Fibroblast of skin of left quadriceps (primary cell): ENCODE data around the gene TIMM17A.

Experiments used
- DNase-seq, 2 experiments: peaks; one replicate each; pipeline ENCODE4 v3.0.0-alpha.2; 2013; ENCODE audit warnings: low read depth in 2 of 2

Gene TIMM17A

DNA sequence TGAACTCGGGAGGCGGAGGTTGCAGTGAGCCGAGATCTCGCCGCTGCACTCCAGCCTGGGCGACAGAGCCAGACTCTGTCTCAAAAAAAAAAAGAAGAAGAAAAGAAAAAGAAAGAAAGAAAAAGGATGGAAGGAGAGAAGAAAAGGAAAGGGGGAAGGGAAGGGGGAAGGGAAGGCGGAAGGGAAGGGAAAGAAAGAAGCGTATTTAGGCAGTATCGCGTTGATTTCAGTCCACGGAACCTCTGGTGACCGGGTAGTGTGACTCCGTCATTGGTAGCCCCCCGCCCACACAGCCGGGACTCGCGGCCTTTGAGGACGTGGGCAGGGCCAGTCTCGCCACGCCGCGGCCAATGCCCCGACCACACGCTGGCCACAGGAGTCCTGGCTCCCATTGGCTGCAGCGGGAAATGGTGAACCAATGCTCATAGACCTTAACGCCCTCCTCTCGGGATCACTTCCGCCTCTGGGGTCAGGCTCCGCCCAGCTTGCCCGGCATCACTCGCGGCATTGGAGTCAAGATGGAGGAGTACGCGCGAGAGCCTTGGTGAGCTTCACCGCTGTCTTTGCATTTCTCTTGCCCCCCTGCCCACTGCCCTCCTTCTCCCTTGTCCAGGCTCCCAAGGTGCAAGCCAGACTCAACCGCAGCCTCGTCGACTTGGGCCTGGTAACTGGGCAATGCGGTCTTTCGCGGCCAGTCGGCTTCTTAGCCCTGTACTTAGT, at the start of gene TIMM17A:
Gene TIMM17A, plus strand, starts transcription at position 495 of the 720 bp plus-strand sequence. Its CDS starts 24 bp downstream, at position 519.
- DNase-seq = peak; percentile 95

DNA sequence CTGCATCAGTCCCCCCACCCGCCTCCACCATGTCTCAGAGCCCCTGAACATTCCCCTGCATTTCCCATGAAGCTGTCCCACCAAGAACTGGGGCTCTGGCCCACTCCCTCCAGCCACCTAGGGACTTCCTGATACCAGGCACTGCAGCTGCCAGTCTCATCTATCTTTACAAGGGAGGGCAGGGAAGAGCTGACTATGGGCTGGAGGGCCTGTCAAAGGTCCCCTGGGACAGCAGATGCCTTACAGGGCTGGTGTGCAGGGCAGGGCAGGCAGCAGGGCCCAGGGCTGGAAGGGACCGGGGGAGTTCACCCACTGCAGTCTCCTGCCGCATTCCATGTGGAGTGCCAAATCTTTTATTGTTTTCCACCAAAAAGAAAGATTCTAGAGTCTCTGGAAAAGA, 49.0 kb upstream of the TIMM17A start:
- DNase-seq = no peak

DNA sequence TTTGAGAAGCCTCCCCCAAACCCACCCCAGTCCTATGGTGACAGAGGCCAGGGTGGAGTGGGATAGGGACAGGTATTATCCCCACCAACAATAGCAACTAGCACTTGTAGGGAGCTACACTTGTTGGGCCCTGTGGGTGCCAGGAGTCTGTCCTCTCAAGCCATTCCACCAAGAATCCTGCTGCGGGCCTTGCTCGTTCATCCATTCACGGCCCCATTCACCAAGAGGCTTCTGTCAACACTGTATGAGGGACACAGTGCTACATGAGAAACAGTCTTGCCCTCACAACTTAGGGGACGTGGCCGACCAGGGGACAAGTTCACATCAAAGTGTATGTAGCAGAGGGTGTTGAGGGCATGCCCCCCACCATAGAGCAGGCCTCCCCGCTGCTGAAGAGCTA, 47.7 kb upstream of the TIMM17A start:
- DNase-seq = no peak

DNA sequence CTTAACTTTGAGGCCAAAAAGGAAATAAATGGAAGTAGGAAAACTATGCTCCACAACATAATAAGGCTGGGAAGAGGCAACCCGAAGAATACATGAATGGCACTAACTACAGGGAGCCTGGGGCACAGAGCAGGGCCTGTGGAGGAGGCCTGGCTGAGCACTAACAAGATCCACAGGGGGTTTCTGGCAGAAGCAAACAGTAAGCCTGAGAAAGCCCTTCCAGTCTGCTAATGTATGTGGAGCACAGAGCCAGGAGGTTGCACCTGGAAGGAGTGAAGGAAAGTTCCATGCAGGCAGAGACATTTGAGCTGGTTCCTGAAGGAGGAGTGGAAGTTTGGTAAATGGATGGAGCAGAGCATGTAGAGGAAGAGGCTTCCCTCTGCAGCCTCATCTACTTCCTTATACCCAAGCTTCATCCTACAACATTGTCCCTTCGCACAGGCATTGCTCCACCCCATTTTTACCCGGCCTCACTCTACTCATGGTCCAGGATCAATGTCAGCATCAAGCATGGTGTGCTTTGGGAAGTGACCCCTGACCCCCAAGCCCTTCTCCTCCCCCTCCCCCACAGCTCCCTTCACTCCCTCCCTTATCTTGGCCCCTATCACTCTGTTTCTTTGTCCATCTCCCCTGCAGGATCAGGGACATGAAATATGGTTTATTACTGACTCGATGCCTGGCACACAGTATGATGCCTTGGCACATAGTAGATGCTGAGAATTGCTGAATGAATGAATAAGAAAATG, 43.3 kb upstream of the TIMM17A start:
- DNase-seq = no peak

DNA sequence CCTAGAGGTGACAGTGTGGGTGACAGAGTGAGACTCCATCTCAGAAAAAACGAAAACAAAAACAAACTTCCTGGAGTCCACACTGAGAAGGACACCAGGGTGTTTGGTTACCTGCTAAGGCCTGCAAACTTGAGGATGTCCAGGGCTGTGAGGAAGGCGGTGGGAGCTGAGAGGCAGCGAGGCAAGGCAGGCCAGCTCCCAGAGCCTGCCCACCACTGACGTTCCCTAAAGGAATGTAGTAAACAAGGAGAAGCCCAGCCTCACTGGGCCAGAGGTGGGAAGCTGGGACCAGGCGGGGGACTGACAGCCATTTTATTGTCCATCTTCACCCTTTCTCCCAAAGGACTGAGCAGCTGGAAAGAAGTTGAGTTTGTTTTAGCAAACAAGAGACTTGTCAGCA, 42.5 kb upstream of the TIMM17A start:
- DNase-seq = no peak

DNA sequence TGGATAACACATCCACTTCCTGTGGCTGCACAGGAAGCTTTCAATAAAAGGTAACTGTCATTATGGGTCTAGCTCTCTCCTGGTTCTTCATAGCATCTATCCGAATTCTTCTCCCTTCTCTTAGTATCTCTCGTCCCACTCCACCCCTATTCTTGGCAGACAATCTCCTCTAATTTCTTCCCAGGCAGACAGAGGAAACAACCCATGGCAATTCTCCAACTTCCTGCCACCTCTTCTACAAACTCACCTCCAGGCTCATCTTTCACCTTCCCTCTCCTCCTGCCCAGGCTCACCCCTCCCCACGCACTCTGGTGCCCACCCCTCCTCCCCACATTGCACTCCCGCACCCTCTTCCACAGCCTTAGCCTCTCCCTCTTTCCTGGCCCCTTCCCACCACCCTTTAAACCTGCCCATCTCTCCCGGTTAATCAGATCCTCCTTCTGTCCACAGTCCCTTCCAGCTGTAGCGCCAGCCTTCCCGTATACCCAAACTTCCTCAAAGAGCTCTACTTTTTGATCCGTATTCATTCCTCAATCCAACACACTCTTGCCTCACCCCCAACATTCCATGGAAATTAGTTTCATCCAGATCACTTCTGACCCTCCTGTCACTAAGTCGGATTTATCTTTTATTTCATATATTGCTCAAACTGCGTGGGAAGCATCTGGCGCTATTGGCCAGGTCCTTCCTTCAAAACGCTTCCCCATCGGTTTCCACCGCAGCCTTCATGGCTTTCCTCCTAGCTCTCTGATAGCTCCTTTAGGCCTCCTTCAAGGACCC, 40.7 kb upstream of the TIMM17A start:
- peak; percentile 56 to 57 for DNase-seq

DNA sequence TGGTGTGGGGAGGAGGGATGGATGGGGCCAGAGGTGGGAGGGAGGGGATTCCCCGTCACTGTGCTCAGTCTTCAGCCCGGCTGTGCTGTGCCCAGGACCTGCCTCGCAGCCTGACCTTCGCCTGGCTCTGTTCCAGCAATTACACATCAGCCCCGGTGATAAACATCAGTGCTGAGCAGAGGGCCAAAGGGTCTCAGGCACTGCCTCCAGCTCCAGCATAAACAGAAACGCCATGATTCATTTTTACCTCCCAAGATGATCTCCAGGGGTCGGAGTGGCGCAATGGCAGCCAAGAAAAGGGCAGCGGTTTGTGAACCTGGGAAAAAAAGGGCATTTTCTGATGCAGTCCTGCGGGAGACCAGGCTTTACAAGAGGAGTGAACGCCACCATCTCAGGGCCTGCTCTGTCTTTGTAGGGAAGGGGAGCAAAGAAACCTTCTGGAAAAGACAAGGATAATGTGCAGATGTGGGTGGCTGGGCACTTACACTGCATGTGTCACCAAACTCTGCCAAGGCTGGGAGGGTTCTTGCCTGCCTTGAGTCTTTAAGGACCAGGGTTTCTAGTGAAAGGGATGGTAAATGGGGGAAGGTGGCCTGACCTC, 38.6 kb upstream of the TIMM17A start:
- peak; percentile 47 to 48 for DNase-seq

DNA sequence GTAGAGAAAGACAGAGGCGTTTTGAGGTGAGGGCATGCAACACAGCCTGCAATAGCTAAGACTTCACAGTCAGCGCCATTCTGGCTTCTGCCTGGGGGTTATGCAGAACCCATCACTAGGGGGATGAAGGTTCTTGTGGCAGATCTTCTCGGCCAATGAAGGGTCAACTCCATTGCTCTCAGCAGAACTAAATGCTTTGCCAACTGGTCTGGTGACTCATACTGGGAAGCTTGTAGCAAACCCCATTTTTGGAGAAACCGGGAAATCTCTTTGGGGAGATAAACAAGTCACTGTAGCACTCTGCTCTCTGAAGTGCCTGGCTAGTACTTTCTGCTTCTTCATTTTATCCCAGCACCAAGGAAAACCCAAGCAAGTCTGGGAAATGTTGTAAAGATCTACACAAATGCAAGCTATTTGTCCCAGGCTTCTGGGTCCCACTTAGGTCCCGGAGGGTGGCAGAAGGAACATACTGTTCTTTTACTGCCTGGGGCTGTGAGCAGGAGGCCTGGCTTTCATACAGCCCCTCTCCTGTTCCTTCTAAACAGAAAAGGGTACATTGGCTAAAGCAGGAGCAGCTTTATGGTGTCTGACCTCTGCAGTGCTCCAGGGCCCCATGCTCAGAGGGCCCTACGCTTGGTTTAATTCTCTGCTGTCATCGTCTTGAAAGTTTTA, 37.8 kb upstream of the TIMM17A start:
- DNase-seq = peak in 1 of 2 experiments; percentile 40

DNA sequence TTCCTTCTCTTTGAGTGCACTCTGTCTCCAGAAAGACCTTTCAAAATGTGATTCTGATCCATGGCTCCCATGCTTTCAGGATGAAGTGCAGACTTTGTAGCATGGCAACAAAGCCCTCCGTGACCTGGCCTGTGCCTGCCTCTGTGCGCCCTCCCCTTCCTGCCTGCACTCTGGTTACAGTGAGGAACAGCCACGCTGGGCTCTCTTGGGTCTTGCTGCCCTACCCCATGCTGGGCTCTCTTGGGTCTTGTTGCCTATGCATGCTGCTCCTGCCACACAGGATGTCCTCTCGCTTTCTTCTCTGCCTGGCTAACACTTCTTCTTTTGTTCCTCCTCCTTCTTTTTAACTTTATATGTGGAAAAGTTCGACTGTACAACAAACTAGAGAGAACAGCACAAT, 37.0 kb upstream of the TIMM17A start:
- no peak for DNase-seq

DNA sequence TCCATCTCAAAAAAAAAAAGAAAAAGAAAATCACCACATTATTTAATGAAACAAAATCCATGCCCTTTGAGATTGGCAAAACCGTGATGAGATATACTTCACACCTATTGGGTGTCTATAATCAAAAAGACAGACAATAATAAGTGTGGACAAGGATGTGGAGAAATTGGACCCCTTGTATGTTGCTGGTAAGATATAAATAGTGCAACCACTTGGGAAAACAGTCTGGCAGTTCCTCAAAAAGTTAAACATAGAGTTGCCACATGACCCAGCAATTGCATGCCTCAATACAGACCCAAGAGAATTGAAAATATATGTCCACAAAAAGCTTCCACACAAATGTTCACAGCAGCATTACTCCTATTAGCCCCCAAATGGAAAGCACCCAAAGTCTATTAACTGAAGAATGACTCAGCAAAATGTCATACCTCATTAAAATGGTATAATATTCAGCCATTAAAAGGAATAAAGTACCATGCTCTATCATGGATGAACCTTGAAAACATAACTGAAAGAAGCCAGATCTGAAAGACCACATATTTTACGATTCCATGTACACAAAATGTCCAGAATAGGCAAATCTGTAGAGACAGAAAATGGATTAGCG, 33.2 kb upstream of the TIMM17A start:
- DNase-seq = no peak

DNA sequence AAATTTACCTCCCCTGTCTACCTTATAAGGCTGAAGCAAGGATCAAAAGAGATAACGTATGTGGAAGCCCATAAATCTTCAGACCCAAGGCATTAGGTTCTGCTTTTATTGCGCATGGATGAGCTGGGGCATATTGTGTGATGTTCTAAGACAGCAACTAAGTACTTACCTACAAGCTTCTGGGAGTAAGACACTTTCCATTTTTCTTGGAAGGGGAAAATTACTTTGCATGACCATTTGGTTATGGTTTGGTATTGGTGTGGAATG, 30.1 kb upstream of the TIMM17A start:
- DNase-seq = no peak

DNA sequence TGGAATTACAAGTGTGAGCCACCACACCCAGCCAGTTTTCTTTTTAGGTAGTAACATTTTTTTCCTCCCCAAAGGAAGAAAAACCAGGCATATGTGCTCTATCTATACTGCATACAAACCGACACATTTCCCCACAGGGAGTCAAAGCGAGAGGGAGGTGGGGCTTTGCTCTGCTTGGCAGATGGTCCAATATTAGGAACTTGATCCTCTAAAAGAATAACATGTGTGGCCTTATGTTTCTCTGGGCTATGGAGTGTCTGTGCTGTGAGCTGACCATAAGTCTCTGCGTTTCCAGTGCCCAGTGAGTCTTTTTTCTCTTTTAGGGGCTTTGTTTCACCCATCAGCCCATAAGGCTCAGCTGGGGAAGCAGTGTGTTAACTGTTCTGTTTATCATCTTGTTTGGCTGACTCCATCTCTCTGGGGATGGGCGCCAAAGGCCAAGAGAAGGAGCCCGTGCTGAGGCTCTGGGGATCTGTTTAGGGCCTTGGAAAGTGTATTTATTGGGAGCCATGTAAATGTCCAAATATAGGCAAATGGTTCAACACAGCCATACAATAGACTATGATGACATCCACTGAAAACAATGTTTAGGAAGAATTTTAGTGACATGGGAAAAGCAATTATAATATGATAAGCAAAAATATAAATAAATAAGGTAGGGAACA, 29.2 kb upstream of the TIMM17A start:
- DNase-seq = no peak

DNA sequence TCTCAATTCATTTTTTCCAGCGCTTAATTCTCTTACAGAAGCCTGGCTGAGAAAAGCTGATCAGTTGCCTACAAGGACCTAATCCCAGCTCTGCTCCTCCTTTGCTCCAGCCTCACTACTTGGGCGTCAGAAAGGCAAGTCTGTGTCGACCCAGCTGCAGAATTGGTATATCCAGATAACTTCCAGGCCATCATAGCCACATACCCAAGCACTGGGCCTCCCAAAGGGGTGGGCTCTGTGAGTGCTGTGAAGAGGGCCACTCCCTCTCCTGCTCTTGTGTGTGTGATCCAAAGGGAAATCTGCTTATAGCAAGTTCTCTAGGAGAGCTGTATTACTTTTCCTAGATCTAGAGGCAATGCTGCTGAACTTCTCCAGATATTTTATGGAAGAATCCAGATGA, 27.0 kb upstream of the TIMM17A start:
- no peak for DNase-seq

DNA sequence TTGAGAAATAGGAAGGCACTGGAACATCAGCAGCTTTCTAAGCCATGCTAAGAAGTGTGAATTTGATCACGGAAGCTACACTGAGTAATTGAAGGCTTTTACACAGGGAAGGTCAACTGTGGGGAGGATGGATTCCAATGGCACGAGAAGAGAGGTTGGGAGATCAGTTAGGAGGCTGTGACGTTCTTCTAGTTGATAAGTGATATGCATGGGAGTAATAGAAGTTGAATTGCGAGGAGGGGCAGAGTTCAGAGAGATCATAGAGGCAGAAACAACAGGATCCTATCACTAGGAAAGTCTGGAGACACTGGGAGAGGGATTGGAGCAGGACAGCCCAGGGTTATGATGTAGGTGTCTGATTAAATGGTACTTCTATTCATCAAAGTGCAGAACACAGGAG, 25.2 kb upstream of the TIMM17A start:
- no peak for DNase-seq

DNA sequence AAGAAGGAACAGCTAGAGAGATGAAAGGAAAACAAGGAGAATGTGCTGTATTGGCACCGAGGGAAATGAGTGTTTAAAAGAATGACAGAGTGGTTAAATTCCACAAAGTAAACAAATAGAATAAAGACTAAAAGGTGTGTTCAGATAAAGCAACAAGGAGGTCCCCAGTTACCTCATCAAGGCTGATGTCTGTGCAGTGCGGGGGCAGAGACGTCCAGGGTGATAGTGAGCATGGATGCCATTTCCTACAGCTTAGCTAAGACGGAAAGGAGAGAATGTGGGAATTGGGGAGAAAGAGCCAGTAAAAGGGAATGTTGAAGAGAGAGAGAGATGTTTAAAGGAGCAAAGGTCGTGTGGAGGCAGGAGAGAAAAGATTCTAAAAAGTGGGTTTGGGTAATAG, 24.5 kb upstream of the TIMM17A start:
- no peak for DNase-seq

DNA sequence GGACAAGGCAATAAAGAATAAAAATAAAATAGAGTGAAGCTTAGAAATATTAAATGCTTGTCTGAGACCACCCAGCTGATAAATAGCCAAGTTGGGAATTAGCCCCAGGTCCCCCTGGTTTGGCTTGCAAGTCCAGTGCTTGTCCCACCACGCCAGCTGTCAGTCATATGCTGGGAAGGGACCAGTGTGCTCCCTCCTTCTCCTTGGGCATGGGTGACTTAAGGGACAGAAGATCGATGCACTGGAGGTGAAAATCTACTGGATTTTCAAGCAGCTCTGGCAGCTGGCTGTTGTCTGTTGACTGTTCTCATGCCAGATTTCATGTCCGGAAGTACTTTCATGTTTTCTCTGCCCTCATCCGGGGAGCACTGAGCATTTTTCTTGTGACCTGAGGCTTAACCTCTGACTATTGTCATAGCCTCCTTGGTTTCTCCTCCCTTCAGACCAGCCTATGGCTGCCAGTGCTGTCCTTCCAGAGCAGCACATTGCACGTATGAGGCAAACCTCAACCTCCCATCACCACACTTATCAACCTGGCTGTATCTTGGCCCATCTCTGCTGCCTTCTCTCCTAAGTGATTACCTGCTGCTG, 21.4 kb upstream of the TIMM17A start:
- DNase-seq = no peak

DNA sequence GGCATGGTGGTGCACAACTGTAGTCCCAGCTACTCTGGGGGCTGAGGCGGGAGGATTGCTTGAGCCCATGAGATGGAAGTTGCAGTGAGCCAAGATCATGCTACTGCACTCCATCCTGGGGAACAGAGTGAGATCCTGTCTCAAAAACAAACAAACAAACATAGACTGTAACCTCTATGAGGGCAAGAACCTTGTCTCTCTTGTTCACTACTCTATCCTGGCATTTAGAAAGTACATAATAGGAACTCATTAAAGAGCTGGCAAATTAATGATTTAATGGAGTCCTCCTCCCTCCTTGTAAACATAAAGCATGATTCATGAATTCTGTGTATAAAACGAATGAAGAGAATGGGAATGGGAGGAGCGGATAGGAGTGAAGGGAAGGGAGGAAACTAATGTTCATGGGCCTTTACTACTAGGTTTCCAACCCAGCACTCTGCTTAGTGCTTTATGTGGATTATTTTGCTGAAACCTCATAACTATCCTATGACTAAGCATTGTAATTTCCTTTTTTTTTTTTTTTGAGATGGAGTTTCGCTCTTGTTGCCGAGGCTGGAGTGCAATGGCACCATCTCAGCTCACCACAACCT, 17.6 kb upstream of the TIMM17A start:
- DNase-seq = peak; percentile 56 to 65

DNA sequence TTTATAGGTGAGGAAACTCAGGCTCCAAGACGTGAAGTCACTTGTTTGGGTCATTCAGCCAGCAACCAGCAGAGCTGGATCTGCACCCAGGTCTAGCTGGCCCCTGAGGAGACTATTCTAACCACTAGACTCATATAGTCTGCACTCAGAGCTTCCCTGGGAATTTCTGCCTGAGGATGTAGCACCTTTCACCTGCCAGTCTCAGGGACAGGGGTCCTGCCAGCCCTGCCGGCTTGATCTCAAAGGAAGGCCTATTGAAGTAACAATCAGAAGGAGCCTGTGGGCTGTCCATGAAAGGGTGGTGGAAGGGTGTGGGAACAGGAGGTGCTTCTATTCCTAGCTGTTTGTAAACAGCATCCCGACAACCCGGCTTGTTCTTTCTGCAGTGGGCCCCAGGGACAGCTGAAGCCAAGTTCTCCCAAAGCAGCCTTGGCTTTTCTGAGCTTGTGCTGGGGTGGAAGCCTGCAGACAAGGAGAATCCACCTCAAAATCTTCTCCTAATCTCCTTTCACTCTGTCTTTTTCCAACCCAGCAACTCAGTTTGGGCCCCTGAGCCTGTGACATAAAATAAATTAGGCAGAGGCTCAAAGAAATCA, 16.8 kb upstream of the TIMM17A start:
- DNase-seq = no peak

DNA sequence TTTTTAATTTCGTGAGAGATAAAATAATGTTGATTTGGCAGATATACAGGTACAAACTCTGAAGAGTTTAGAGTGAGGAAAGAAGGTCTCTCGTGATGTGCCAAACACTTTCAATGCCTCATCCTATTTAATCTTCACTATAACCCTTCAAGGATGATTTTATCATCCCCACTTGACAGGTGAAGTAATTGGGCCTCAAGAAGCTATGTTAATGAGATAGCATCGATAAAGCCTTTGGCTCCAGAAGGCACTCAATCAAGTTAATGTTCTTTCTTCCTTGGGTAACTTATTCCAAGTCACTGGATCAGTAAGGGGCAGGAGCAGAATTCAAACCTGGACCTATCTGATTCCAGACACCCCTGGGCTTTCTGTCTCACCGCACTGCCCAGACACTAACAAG, 16.2 kb upstream of the TIMM17A start:
- DNase-seq = no peak

DNA sequence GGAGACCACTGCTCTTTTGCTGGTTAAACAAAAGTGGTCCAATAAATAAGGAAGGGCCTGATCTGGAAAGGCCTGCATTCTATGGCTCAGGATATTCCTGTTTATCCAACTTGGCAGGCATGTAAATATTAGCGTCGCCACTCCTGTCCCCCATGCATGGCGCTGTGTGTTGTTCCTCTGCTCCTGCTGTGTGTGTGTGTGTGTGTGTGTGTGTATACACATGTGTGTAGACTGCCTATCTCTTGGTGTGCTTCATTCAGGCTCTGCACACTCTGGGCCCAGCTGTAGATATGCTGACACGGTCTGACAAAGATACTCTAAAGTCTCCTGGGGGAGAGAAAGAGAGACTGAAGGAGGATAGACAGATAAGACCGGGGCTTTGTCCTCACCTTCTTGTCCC, 15.7 kb upstream of the TIMM17A start:
- no peak for DNase-seq
